ENCODE results near the gene AURKA. TPM values are rescaled to one million over a fixed set of nuclear protein-coding genes. Genes with fewer than 3 reads are reported as not detected.

AURKA gene
- polyA plus RNA-seq, 1 donor (not counting 4 experiments of a cell fraction or from before 2014, with no cell fraction given): 36.1 TPM

DNA sequence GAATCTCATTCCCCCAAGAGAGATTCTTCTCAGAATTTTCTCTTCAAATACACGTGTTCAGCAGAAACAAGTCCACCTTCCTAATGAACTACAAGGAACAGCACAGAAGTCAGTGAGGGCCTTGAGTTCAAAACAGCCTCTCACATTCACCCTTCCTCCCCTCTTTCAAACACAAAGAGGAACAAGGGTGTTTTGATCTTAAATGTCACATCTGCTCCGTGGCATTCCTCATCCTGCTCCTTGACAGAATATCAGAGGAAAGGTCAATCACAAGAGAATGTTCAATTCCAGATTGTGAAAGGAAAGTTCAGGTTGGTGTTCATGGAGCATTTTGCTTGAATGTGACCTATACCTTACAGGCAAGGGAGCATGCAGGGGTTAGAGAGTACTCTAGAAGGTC is 68.8 kb downstream of the AURKA start:
- Histone ChIP-seq H3K36me3 (ENCODE audit: control insufficient read depth in 2 of 2, extremely low read depth in 1 of 2, insufficient read depth in 2 of 2, low read length in 2 of 2) (no peaks in the 10 kb centered on the region), H2AFZ (ENCODE audit: control insufficient read depth, low read length) (no peak overlapping the region), H3K9ac (ENCODE audit: control insufficient read depth, extremely low read depth, insufficient read depth, low read length) (no peak overlapping the region), H3K4me3 (ENCODE audit: control insufficient read depth in 2 of 3, extremely low read depth in 1 of 3, insufficient read depth in 2 of 3, low read depth in 1 of 3, low read length in 3 of 3) (no peak overlapping the region), H3K27me3 (ENCODE audit: control insufficient read depth, extremely low read depth, insufficient read depth, low read length) (no peaks in the 10 kb centered on the region), H3K9me1 (ENCODE audit: control insufficient read depth, extremely low read depth, insufficient read depth, low read length) (no peaks in the 10 kb centered on the region), H4K20me1 (ENCODE audit: control insufficient read depth, extremely low read depth, insufficient read depth, low read length) (no peaks in the 10 kb centered on the region), H3K4me1 (ENCODE audit: control insufficient read depth, extremely low read depth, insufficient read depth, low read length) (no peaks in the 10 kb centered on the region), H3K9me3 (ENCODE audit: control insufficient read depth, low read depth, low read length) (no peaks in the 10 kb centered on the region), H3K79me2 (ENCODE audit: control insufficient read depth, insufficient read depth, low read length) (no peaks in the 10 kb centered on the region), H3K27ac (ENCODE audit: control insufficient read depth, insufficient read depth, low read length) (no peak overlapping the region), H3K4me2 (ENCODE audit: control insufficient read depth, extremely low read depth, insufficient read depth, low read depth, low read length) (no peak overlapping the region)
- DNase-seq (ENCODE audit: low read depth, low spot score) (no peak), FAIRE-seq (no peak)
- dilution Hi-C loops (cut with MboI; ENCODE audit: extremely low pct_ligation_motif_present, low sequenced_read_pairs): no loop called here
- TF ChIP-seq, protein P1, sequence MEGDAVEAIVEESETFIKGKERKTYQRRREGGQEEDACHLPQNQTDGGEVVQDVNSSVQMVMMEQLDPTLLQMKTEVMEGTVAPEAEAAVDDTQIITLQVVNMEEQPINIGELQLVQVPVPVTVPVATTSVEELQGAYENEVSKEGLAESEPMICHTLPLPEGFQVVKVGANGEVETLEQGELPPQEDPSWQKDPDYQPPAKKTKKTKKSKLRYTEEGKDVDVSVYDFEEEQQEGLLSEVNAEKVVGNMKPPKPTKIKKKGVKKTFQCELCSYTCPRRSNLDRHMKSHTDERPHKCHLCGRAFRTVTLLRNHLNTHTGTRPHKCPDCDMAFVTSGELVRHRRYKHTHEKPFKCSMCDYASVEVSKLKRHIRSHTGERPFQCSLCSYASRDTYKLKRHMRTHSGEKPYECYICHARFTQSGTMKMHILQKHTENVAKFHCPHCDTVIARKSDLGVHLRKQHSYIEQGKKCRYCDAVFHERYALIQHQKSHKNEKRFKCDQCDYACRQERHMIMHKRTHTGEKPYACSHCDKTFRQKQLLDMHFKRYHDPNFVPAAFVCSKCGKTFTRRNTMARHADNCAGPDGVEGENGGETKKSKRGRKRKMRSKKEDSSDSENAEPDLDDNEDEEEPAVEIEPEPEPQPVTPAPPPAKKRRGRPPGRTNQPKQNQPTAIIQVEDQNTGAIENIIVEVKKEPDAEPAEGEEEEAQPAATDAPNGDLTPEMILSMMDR (optimal IDR thresholded peaks at IDR 0.05 in 1 of 3, IDR thresholded peaks at IDR 0.05 in 1 of 3, conservative IDR thresholded peaks at IDR 0.05 in 1 of 3; ENCODE audit: extremely low read depth in 1 of 3, insufficient read depth in 2 of 3, low read length in 3 of 3): no peak
- no peak for TF ChIP-seq EZH2 (IDR thresholded peaks at IDR 0.05; ENCODE audit: low read length)

DNA sequence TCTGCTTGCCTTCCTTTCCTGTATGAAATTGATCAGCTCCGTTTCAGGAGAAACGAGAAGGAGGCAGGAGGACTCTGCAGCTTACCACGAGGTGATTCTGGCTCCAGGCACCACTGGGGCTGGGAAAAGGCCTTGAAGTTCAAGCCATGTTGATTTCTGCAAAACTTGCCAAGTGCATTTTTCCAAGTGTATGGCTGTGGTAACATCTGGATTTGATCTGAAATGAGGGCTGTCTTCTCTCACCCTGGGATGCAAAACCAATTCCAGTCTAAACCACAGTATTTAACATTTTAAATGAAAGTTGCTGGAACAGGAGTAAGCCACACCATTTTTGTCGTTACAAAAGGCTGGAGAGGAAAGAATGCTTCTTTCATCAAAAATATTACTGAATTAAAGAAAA is 69.3 kb downstream of the AURKA start:
- Histone ChIP-seq H4K20me1 (ENCODE audit: control insufficient read depth, extremely low read depth, insufficient read depth, low read length) (no peaks in the 10 kb centered on the region), H3K4me3 (ENCODE audit: control insufficient read depth in 2 of 3, extremely low read depth in 1 of 3, insufficient read depth in 2 of 3, low read depth in 1 of 3, low read length in 3 of 3) (no peak overlapping the region), H3K27ac (ENCODE audit: control insufficient read depth, insufficient read depth, low read length) (no peak overlapping the region), H3K4me2 (ENCODE audit: control insufficient read depth, extremely low read depth, insufficient read depth, low read depth, low read length) (no peak overlapping the region), H3K36me3 (ENCODE audit: control insufficient read depth in 2 of 2, extremely low read depth in 1 of 2, insufficient read depth in 2 of 2, low read length in 2 of 2) (no peaks in the 10 kb centered on the region), H2AFZ (ENCODE audit: control insufficient read depth, low read length) (no peak overlapping the region), H3K9me1 (ENCODE audit: control insufficient read depth, extremely low read depth, insufficient read depth, low read length) (no peaks in the 10 kb centered on the region), H3K4me1 (ENCODE audit: control insufficient read depth, extremely low read depth, insufficient read depth, low read length) (no peaks in the 10 kb centered on the region), H3K9me3 (ENCODE audit: control insufficient read depth, low read depth, low read length) (no peaks in the 10 kb centered on the region), H3K9ac (ENCODE audit: control insufficient read depth, extremely low read depth, insufficient read depth, low read length) (no peak overlapping the region), H3K27me3 (ENCODE audit: control insufficient read depth, extremely low read depth, insufficient read depth, low read length) (no peaks in the 10 kb centered on the region), H3K79me2 (ENCODE audit: control insufficient read depth, insufficient read depth, low read length) (no peaks in the 10 kb centered on the region)
- FAIRE-seq (no peak), DNase-seq (ENCODE audit: low read depth, low spot score) (no peak)
- dilution Hi-C loops (cut with MboI; ENCODE audit: extremely low pct_ligation_motif_present, low sequenced_read_pairs): no loop called here
- TF ChIP-seq, protein P1 (optimal IDR thresholded peaks at IDR 0.05 in 1 of 3, IDR thresholded peaks at IDR 0.05 in 1 of 3, conservative IDR thresholded peaks at IDR 0.05 in 1 of 3; ENCODE audit: extremely low read depth in 1 of 3, insufficient read depth in 2 of 3, low read length in 3 of 3): no peak
- TF ChIP-seq EZH2 (IDR thresholded peaks at IDR 0.05; ENCODE audit: low read length): no peak

Other genes starting within 250 kb of the AURKA start
- not detected in 3 replicates for gene MC3R, start 143.5 kb downstream of the AURKA start, polyA plus RNA-seq
- gene FAM210B, start 33.2 kb downstream of the AURKA start, polyA plus RNA-seq: 29.7 to 34.5 TPM (median 33.6 TPM) in 3 replicates
- gene CSTF1, start 430 bp upstream of the AURKA start, polyA plus RNA-seq: 40.3 to 43.3 TPM (median 41.8 TPM) in 3 replicates
- gene CASS4, start 20.0 kb upstream of the AURKA start, polyA plus RNA-seq: 0.01 to 0.10 TPM in 2 of 3 replicates, not detected in the other
- gene RTF2, start 76.4 kb upstream of the AURKA start, polyA plus RNA-seq: 54.9 to 63.4 TPM (median 58.8 TPM) in 3 replicates
- gene FAM209A, start 132.5 kb upstream of the AURKA start, polyA plus RNA-seq: 0.35 to 0.55 TPM in 2 of 3 replicates, not detected in the other
- gene FAM209B, start 141.0 kb upstream of the AURKA start, polyA plus RNA-seq: 0.12 to 0.38 TPM (median 0.18 TPM) in 3 replicates
- gene TFAP2C, start 237.1 kb upstream of the AURKA start, polyA plus RNA-seq: 5.5 to 24.7 TPM (median 11.5 TPM) in 3 replicates